OCI-LY3 (cell line): Measurements from ENCODE around the gene TLE4.

Source experiments
- H2AFZ ChIP-seq: fragments of 200-600, 300-600 bp; shearing (Covaris generic); 2 replicates; pipeline ENCODE4 v1.6.0; 2014; ENCODE audit warnings: antibody characterized with exemption, low read depth, low read length
- H3K27ac ChIP-seq: fragments of 200-600, 300-600 bp; sonication (generic); 2 replicates; pipeline ENCODE4 v1.5.1; 2014; ENCODE audit warnings: mild to moderate bottlenecking, low read length, moderate library complexity, mixed read lengths
- H3K27me3 ChIP-seq: fragments of 200-600, 300-600 bp; sonication (generic); 2 replicates; pipeline ENCODE4 v1.6.1; 2014; ENCODE audit warnings: low read depth, low read length, mixed read lengths
- H3K36me3 ChIP-seq: fragments of 200-600, 300-600 bp; sonication (generic); replicated peaks from 2 replicates; pipeline ENCODE3; 2014; ENCODE audit warnings: low read depth, low read length, mixed read lengths
- H3K4me1 ChIP-seq: fragments of 300-600, 200-600 bp; sonication (generic); 2 replicates; pipeline ENCODE4 v1.6.1; 2014; ENCODE audit warnings: low read length, mixed read lengths
- H3K4me2 ChIP-seq: fragments of 200-600, 300-600 bp; sonication (generic); 2 replicates; pipeline ENCODE4 v1.6.1; 2014; ENCODE audit warnings: low read length, mixed read lengths
- H3K4me3 ChIP-seq: fragments of 300-600, 200-600 bp; sonication (generic); 2 replicates; pipeline ENCODE4 v1.5.1; 2014; ENCODE audit warnings: antibody characterized with exemption, mild to moderate bottlenecking, low read length, moderate library complexity
- H3K79me2 ChIP-seq: fragments of 300-600, 200-600 bp; shearing (Covaris generic); 2 replicates; pipeline ENCODE4 v1.6.1; 2014; ENCODE audit warnings: mild to moderate bottlenecking, low read length, mixed read lengths
- H3K9ac ChIP-seq: fragments of 300-600, 200-600 bp; shearing (Covaris generic); 2 replicates; pipeline ENCODE4 v1.6.0; 2014; ENCODE audit warnings: mild to moderate bottlenecking, low read length, moderate library complexity
- H3K9me3 ChIP-seq: fragments of 200-600, 300-600 bp; shearing (Covaris generic); 2 replicates; pipeline ENCODE4 v1.6.1; 2014; ENCODE audit warnings: low read length, mixed read lengths; ENCODE audit not compliant: insufficient read depth
- H4K20me1 ChIP-seq: fragments of 200-600, 300-600 bp; sonication (generic); 2 replicates; pipeline ENCODE4 v1.6.1; 2016; ENCODE audit warnings: low read length, mixed read lengths; ENCODE audit not compliant: insufficient read depth
- CTCF ChIP-seq: fragments of 200-600, 300-600 bp; sonication (generic); IDR thresholded peaks from 2 replicates; pipeline ENCODE4 v1.5.1; 2014; ENCODE audit warnings: antibody characterized with exemption, low read length, low read depth
- EZH2phosphoT487 ChIP-seq: fragments of 200-600 bp; shearing (Covaris generic); IDR thresholded peaks from 2 replicates; pipeline ENCODE4 v1.6.1; 2018; ENCODE audit warnings: antibody characterized with exemption, mixed run types, low read depth

Gene TLE4

GRCh38 chr9:79707589-79707988, 135.8 kb downstream of the TLE4 start:
- Histone ChIP-seq H3K4me2 (no peak overlapping the region), H3K27me3 (no peaks in the 10 kb centered on the region), H3K27ac (no peak overlapping the region), H3K4me1 (no peaks in the 10 kb centered on the region), H3K9ac (no peak overlapping the region), H3K36me3 (peaks cover 18% of the 10 kb centered on the region), H4K20me1 (no peaks in the 10 kb centered on the region), H3K79me2 (no peaks in the 10 kb centered on the region), H2AFZ (no peak overlapping the region), H3K9me3 (no peaks in the 10 kb centered on the region), H3K4me3 (no peak overlapping the region)
- no peak for TF ChIP-seq EZH2phosphoT487
- no peak for TF ChIP-seq CTCF

DNA sequence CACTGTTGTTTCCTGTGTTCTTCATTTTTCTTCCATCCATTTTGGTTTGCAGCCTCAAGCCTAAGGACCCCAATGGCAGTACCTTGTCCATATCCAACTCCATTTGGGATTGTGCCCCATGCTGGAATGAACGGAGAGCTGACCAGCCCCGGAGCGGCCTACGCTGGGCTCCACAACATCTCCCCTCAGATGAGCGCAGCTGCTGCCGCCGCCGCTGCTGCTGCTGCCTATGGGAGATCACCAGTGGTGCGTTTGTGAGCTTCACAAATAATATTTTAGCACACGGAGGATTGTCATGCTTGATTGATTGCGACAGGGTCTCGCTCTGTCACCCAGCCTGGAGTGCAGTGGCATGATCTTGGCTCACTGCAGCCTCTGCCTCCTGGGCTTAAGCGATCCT, 136.8 kb downstream of the TLE4 start:
- H2AFZ ChIP-seq, result no peak overlapping the region
- H3K36me3 ChIP-seq, result peaks cover 18% of the 10 kb centered on the region
- TF ChIP-seq CTCF (no peak), EZH2phosphoT487 (no peak)
- H4K20me1 ChIP-seq, result no peaks in the 10 kb centered on the region
- no peak overlapping the region for H3K27ac ChIP-seq
- H3K4me1 ChIP-seq, result no peaks in the 10 kb centered on the region
- no peak overlapping the region for H3K4me2 ChIP-seq
- no peaks in the 10 kb centered on the region for H3K79me2 ChIP-seq
- H3K9ac ChIP-seq, result no peak overlapping the region
- no peaks in the 10 kb centered on the region for H3K27me3 ChIP-seq
- no peak overlapping the region for H3K4me3 ChIP-seq
- H3K9me3 ChIP-seq, result no peaks in the 10 kb centered on the region

GRCh38 chr9:79709743-79710674, 138.2 kb downstream of the TLE4 start:
- no peaks in the 10 kb centered on the region for H3K9me3 ChIP-seq
- no peak overlapping the region for H3K9ac ChIP-seq
- no peak overlapping the region for H3K27ac ChIP-seq
- no peak overlapping the region for H3K4me3 ChIP-seq
- H3K27me3 ChIP-seq, result no peaks in the 10 kb centered on the region
- TF ChIP-seq CTCF, result no peak
- TF ChIP-seq EZH2phosphoT487, result no peak
- peaks cover 18% of the 10 kb centered on the region for H3K36me3 ChIP-seq
- H4K20me1 ChIP-seq, result no peaks in the 10 kb centered on the region
- H3K4me1 ChIP-seq, result no peaks in the 10 kb centered on the region
- no peak overlapping the region for H2AFZ ChIP-seq
- no peaks in the 10 kb centered on the region for H3K79me2 ChIP-seq
- no peak overlapping the region for H3K4me2 ChIP-seq

DNA sequence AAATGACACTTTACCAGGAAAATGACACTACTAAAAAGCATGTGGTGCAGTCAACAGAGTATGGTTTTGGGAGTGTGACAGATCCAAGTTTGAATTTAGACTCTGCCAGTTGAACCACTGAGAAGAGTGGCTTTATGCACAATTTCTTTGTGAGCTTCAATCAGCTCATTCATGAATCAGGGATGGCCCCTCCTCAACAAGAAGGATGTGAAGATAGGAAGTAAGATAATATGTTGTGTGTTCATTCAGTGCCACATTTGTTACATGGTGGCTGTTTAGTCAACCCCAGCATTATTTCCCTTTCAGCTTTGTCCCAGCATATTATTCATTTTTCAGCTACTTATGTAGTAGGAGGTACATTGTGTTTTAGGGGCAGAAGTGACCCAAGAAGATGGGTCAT, 140.1 kb downstream of the TLE4 start:
- no peak for TF ChIP-seq EZH2phosphoT487
- no peak for TF ChIP-seq CTCF
- Histone ChIP-seq H3K79me2 (no peaks in the 10 kb centered on the region), H3K4me2 (no peak overlapping the region), H3K4me3 (no peak overlapping the region), H3K27ac (no peak overlapping the region), H3K36me3 (peaks cover 22% of the 10 kb centered on the region), H2AFZ (no peak overlapping the region), H3K9me3 (no peaks in the 10 kb centered on the region), H3K9ac (no peak overlapping the region), H3K4me1 (no peaks in the 10 kb centered on the region), H4K20me1 (no peaks in the 10 kb centered on the region), H3K27me3 (no peaks in the 10 kb centered on the region)
